Fibroblast of the aortic adventitia (primary cell): ENCODE data around the gene ARHGAP27. TPM values are rescaled to one million over a fixed set of nuclear protein-coding genes. Genes with fewer than 3 reads are reported as not detected.

ENCODE experiments used
- DNase-seq: peaks from one replicate; pipeline ENCODE4 v3.0.0-alpha.2; 2010; ENCODE audit warnings: low read depth
- H3K4me3 ChIP-seq: 2 replicates; pipeline ENCODE4 v1.5.1; 2011; ENCODE audit warnings: low read depth, mild to moderate bottlenecking, control low read depth, low read length, moderate library complexity
- CTCF ChIP-seq: IDR thresholded peaks from 2 replicates; pipeline ENCODE4 v1.5.1; 2011; ENCODE audit warnings: mild to moderate bottlenecking, low read length, control low read depth, inconsistent platforms; ENCODE audit not compliant: insufficient read depth
- total RNA-seq: library from RNA; depleted of rRNA; stranded (reverse); fragments of >200 nt; gene quantifications from 2 replicates; pipeline ENCODE4 v1.2.3, GENCODE V29; 2012; ENCODE audit warnings: low replicate concordance

The ARHGAP27 gene
- total RNA-seq, 1 donor, result 2.3 TPM

GRCh38 chr17:45411348-45412105 lies 21.1 kb downstream of the ARHGAP27 start:
- no peak for DNase-seq
- TF ChIP-seq CTCF, result no peak
- no peak overlapping the region for H3K4me3 ChIP-seq

DNA sequence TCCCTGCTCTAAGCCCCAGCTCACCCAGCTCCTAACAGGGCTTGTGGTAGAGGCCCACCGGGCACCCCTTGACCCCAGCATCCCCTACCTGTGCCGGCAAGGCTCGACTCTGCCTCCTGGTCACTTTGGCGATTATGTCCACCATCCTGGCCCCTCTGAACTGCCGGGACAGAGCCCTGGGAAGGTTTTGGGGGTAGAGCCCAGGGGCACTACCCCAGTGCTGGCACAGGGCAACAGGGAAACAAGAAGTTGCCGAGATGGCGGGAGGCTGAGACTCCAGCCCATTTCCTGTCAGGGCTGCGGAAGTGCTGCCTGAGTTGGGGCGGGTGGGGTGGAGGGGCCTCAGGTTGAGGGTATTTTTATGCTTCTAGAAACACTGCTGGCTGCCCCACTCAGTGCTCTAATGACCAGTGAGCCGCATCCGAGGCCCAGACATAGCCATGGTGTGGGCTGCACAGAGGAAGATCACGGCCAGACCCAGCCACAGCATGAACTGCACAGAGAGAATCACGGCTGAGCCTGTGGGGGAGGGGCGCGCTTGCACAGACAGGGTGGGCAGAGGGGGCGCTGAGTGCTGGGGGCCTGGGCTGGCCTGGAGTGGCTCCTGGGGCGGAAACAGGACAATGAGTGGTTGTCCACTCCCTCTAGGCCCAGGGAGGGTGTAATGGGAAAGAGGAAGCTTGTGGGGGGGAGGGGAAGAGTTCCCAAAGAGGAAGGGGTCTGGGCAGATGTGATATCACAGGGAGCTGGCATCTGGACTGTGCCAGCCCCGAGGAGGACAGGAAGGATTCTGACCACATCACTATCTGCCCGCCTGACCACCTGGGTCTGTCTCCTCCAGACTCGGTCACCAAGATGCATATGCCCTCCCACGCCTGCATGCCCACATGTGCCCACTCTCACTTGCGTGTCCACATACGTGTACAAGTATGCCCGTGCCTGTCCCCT lies 22.3 kb downstream of the ARHGAP27 start:
- H3K4me3 ChIP-seq, result no peak overlapping the region
- no peak for DNase-seq
- no peak for TF ChIP-seq CTCF

- TF ChIP-seq CTCF, result no peak
- no peak for DNase-seq
- no peak overlapping the region for H3K4me3 ChIP-seq
These were observed 23.0 kb downstream of the ARHGAP27 start for GRCh38 chr17:45409659-45410076.

DNA sequence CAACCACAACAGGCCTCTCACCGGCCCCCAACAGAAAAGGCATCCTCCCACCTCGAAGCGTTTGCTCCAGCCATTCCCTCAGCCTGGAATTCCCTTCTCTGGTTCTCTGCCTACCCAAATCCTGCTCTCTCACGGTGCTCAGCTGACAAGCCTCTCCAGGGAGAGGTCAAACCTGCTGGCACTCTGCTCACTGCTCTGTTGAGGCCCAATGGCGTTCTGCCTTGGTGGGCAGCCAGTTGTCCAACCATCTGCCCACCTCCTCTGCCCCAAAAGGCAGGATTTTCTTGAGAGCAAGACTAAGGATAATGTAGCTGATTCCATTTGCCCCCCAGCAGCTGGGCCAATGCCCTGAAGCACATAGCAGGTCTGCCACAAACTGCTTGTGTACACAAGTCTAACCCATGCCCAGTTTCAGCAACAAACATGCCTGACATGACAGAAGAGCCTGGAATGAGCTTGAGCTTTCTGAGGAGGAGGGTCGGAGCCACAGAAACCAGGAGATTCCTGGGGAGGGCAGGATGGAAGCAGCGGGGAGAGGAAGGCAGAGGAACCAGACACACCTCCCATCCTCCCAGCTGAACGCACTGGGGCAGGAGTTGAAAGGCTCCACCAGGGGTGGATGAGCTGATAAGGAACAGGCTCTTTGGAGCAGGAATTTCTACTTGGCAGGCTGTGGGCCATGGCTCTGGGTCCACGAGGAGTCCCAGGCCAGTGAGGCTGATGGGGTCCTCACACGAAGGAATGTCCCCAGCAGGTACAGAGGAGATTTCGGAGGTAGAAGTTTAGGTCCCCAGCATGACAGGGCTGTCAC lies 23.9 kb downstream of the ARHGAP27 start:
- H3K4me3 ChIP-seq, result no peak overlapping the region

DNA sequence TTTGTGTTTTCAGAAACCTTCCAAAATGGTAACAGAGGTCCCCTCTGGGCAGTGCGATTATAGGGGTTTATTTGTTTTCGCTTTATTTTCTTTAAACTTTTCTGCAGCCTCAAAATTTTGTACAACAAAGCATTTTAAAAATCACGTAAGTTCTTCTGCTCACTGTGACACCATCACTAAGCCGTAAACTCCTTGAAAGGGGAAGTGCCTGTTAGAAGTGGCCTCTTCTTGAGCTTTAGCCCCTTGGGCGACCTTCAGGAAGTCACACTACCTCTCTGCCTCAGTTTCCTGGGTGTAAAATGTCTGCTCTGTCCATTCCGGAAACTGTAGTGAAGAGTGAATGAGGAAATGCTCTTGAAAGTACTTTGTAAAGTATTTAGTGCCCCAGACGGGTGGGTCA lies 26.6 kb downstream of the ARHGAP27 start:
- no peak for TF ChIP-seq CTCF
- H3K4me3 ChIP-seq, result no peak overlapping the region
- DNase-seq, result no peak

More for the DNA sequence above, 23.9 kb downstream of the ARHGAP27 start:
- DNase-seq, result no peak
- no peak for TF ChIP-seq CTCF
